ENCODE results near the gene SLC25A38.

GRCh38 chr3:39338201-39338600 lies 45.0 kb upstream of the SLC25A38 start:
- TF ChIP-seq CTCF (IDR thresholded peaks at IDR 0.05; ENCODE audit: low read depth, low read length, poor library complexity, severe bottlenecking) (no peak), EZH2phosphoT487 (IDR thresholded peaks at IDR 0.05; ENCODE audit: borderline replicate concordance, low read length) (no peak)
